GM19372 (cell line): ENCODE data around the gene HOXB9.

Experiments used
- ATAC-seq: cut with Tn5 transposase; IDR thresholded peaks from one replicate; pipeline ENCODE4 v1.9.1; 2021; ENCODE audit warnings: mild to moderate bottlenecking, low read depth, moderate library complexity; ENCODE audit not compliant: unreplicated experiment

Gene HOXB9

DNA sequence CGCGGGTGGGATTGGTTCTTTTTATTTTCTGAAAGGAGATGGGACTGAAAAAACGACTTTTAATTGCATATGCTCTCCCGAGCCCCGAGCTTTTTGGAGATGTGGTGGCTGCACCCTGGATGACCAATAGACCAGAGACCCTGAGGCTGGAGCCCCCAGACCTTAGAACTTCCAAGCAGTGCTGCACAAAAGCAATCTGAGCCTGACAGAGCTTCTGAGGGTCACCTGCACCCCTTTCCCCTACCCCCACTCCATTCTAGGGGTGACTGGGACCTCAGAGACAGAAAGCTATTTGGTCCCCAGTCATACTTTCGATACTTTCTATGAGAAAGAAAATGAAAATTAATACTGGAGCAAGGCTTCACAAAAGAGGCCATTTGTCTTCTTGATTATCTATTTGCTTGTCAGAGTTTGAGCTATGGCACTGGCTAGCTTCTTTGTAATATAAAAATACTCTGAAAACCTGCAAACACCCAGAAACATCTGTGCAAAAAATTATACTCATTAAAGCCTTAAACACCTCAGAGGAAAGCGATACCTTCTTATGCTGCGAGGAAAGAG lies 51.6 kb downstream of the HOXB9 start:
- ATAC-seq: no peak

DNA sequence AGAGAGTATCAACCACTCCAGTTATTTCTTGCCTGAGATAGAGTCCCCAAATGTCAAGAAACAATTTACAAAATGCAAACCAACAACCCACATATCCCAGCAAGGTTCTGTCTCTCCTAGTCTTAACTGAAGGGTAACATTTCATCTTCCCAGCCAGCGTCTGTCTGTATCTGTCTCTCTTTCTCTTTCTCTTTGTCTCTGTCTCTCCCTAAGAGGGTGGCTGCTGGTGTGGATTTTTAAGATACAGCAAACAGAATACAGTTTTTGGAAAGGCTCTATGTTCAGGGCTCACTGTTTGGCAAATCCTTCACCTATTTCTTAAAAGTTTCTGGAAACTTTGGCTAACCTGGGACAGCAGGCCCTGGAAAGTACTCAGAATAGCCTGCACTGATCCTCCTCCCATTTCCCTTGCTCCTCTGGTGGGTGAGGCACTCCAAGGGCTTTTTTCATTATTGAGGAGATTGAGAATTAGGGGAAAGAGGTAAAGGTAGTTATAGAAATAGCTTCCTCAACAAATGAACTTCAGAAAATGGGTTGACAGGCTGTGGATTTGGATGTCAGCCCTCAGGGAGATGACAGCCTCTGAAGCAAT lies 54.2 kb downstream of the HOXB9 start:
- no peak for ATAC-seq
